IPS DF 19.7 (cell line): ENCODE data around the gene TOPAZ1.
A peak's percentile ranks its signal among the peaks of the same experiment; 100 is the strongest.
"Not testable (repeated sequence)": the region's sequence is repeated elsewhere in the genome, so short reads cannot be mapped to it uniquely, and the experiment has no call there.

Source experiments
- DNase-seq: peaks from one replicate; pipeline ENCODE4 v3.0.0-alpha.2; 2013; ENCODE audit warnings: low read depth, low spot score

Gene TOPAZ1

GRCh38 chr3:44329946-44330345 is 88.3 kb downstream of the TOPAZ1 start:
- no peak for DNase-seq

- DNase-seq, result no peak
Observed at GRCh38 chr3:44330444-44330843, 88.8 kb downstream of the TOPAZ1 start.

- no peak for DNase-seq
Observed at GRCh38 chr3:44334326-44334725, 92.6 kb downstream of the TOPAZ1 start.

- DNase-seq, result no peak
Observed at GRCh38 chr3:44337248-44337785, 95.6 kb downstream of the TOPAZ1 start.

GRCh38 chr3:44338010-44338827 is 96.5 kb downstream of the TOPAZ1 start, which contains the start of gene TCAIM:
TCAIM (plus strand) TSS chr3:44338766; CDS start chr3:44354783, 16,017 bp downstream.
- DNase-seq, result peak; percentile 94

- DNase-seq, result no peak
Observed at GRCh38 chr3:44338828-44339127, 97.1 kb downstream of the TOPAZ1 start.

- DNase-seq, result no peak
Observed at GRCh38 chr3:44339181-44340057, 97.7 kb downstream of the TOPAZ1 start.

GRCh38 chr3:44340058-44340395 is 98.3 kb downstream of the TOPAZ1 start:
- no peak for DNase-seq

- no peak for DNase-seq
Observed at GRCh38 chr3:44342176-44342790, 100.6 kb downstream of the TOPAZ1 start.

GRCh38 chr3:44343421-44343820 is 101.7 kb downstream of the TOPAZ1 start:
- DNase-seq, result no peak

GRCh38 chr3:44346590-44346989 is 104.9 kb downstream of the TOPAZ1 start:
- DNase-seq, result not testable (repeated sequence)

- no peak for DNase-seq
Observed at GRCh38 chr3:44348993-44349392, 107.3 kb downstream of the TOPAZ1 start.

- no peak for DNase-seq
Observed at GRCh38 chr3:44353355-44353924, 111.8 kb downstream of the TOPAZ1 start.

GRCh38 chr3:44355362-44356033 is 113.8 kb downstream of the TOPAZ1 start:
- no peak for DNase-seq

GRCh38 chr3:44359146-44359751 is 117.6 kb downstream of the TOPAZ1 start:
- peak; percentile 30 for DNase-seq

- DNase-seq, result no peak
Observed at GRCh38 chr3:44363591-44363990, 121.9 kb downstream of the TOPAZ1 start.

GRCh38 chr3:44365952-44366351 is 124.3 kb downstream of the TOPAZ1 start:
- no peak for DNase-seq

- DNase-seq, result no peak
Observed at GRCh38 chr3:44375450-44375849, 133.8 kb downstream of the TOPAZ1 start.
